K562 (cell line): Measurements from ENCODE around the gene ACACB. TPM values are rescaled to one million over a fixed set of nuclear protein-coding genes. Genes with fewer than 3 reads are reported as not detected.

Experiments
- BCLAF1 ChIP-seq, 2 experiments: fragments of 450-650 bp in 1 of 2; IDR thresholded peaks; 2 replicates each; pipeline ENCODE4 v1.6.1; 2011 to 2017; ENCODE audit warnings: low read depth in 2 of 2, antibody characterized with exemption in 1 of 2, borderline replicate concordance in 1 of 2, low read length in 1 of 2, mild to moderate bottlenecking in 1 of 2, mixed read lengths in 1 of 2; ENCODE audit not compliant: control insufficient read depth in 1 of 2
- CREB3 ChIP-seq: fragments of 450-650 bp; conservative IDR thresholded peaks from 2 replicates; pipeline ENCODE4 v1.6.1; 2016; ENCODE audit warnings: missing genetic modification characterization, low read depth, mild to moderate bottlenecking, missing compliant biosample characterization, moderate library complexity
- JUNB ChIP-seq: fragments of 450-650 bp; formaldehyde crosslinking; conservative IDR thresholded peaks from 2 replicates; pipeline ENCODE4 v1.4.0; 2020; ENCODE audit warnings: mild to moderate bottlenecking
- L3MBTL2 ChIP-seq: fragments of 450-650 bp; IDR thresholded peaks from 2 replicates; pipeline ENCODE4 v1.6.1; 2016; ENCODE audit warnings: mild to moderate bottlenecking, moderate library complexity
- MTA3 ChIP-seq: fragments of 450-650 bp; formaldehyde crosslinking; IDR thresholded peaks from 2 replicates; pipeline ENCODE4 v1.6.1; 2017; ENCODE audit warnings: mild to moderate bottlenecking, borderline replicate concordance
- NRF1 ChIP-seq, 2 experiments: fragments of 450-650 bp; IDR thresholded peaks in 1 of 2; conservative IDR thresholded peaks in 1 of 2; 2 replicates each; pipeline ENCODE4 v1.6.1; 2014; ENCODE audit warnings: mild to moderate bottlenecking in 2 of 2
- RAD21 ChIP-seq, 2 experiments: fragments of 250-450 bp in 1 of 2; fragments of 450-650 bp in 1 of 2; sonication (Bioruptor Pico) in 1 of 2; formaldehyde crosslinking in 1 of 2; IDR thresholded peaks in 1 of 2; conservative IDR thresholded peaks in 1 of 2; 2 replicates each; pipeline versions ENCODE4 v1.4.0 to v1.8.0; 2020 to 2022; ENCODE audit warnings: mild to moderate bottlenecking in 2 of 2, moderate library complexity in 1 of 2
- SRSF3 ChIP-seq: fragments of 200-400 bp; formaldehyde crosslinking; IDR thresholded peaks from 2 replicates; pipeline ENCODE4 v1.6.1; 2016; ENCODE audit warnings: mild to moderate bottlenecking, low read length, moderate library complexity; ENCODE audit not compliant: insufficient read depth
- TOE1 ChIP-seq, 2 experiments: fragments of 450-650 bp in 1 of 2; sonication (generic) in 1 of 2; formaldehyde crosslinking in 1 of 2; IDR thresholded peaks; 2 replicates each; pipeline versions ENCODE4 v1.7.1 to v1.8.0; 2016 to 2022; ENCODE audit warnings: borderline replicate concordance in 2 of 2, mild to moderate bottlenecking in 2 of 2, antibody characterized with exemption in 1 of 2, inconsistent platforms in 1 of 2, low read depth in 1 of 2, missing genetic modification reagents in 1 of 2, moderate library complexity in 1 of 2
- polyA plus RNA-seq, 8 experiments: library from polyadenylated mRNA; depleted of rRNA in 4 of 8; stranded (reverse) in 5 of 8; unstranded in 3 of 8; fragments of >200 nt; fragmentation: Nextera tagmentation in 2 of 8; fragmentation: Illumina TruSeq in 1 of 8; extraction: Ambion mirVana in 2 of 8; extraction: Trizol in 1 of 8; gene quantifications; 2 replicates each; pipeline versions ENCODE4 v1.2.1 to v1.2.3, GENCODE V29; 2011 to 2014; ENCODE audit warnings: inconsistent platforms in 1 of 8, missing spikeins in 1 of 8
- total RNA-seq, 7 experiments: library from RNA; depleted of rRNA in 6 of 7; stranded (reverse); fragments of >200 nt in 6 of 7; fragmentation: Illumina TruSeq in 2 of 7; extraction: Trizol in 2 of 7; gene quantifications; 2 replicates each; pipeline versions ENCODE4 v1.2.1 to v1.2.3, GENCODE V29; 2011 to 2021; ENCODE audit warnings: low replicate concordance in 1 of 7

ACACB gene
- total and polyA plus RNA-seq, 9 of the 15 experiments (the other 6 are each of a cell fraction or from before 2014, with no cell fraction given): 0.10 to 2.5 (median 0.83) TPM

DNA sequence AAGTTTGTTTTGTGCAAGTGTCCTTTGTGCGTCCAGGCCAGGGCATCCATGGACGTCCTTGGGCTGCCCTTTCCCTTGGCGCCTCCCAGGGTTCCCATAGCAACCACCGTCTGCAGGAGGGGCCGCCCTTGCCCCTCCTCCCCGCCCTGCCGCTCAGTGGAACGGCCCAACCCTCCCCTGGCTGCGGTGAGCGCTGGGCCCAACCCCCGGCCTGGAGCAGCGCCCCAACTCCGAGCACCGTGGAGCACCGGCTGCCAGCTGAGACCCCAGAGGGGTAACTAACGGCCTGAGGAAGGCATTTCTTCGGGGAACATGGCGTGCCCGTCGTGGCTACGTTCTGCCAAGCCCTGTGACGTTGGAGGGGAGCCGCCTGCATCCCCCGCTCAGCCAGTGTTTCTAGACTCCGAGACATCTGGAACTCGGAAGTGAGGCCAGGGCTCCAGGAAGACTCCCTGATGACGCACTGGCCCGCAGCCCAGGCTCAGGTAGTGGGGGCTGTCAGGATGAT lies 5.3 kb upstream of the ACACB start (continued):
- TF ChIP-seq TOE1 (IDR thresholded peaks at IDR 0.05; ENCODE audit: borderline replicate concordance) (peak; percentile 67; the same call in 1 of the 2 replicates), TOE1 (CRISPR knock-in tag; IDR thresholded peaks at IDR 0.05; ENCODE audit: borderline replicate concordance, low read depth) (no peak), JUNB (CRISPR knock-in tag) (0 out of 2 replicates have a peak, but pooled peaks have one; percentile 7), L3MBTL2 (peak; percentile 51), SRSF3 (no peak), CREB3 (tag) (no peak), MTA3 (peak; percentile 42; the same call in 1 of the 2 replicates), BCLAF1 (IDR thresholded peaks at IDR 0.05; ENCODE audit: borderline replicate concordance in 1 of 2, control insufficient read depth in 1 of 2, low read depth in 2 of 2, low read length in 1 of 2) (no peak), RAD21 (CRISPR knock-in tag; conservative IDR thresholded peaks at IDR 0.05 in 1 of 2, IDR thresholded peaks at IDR 0.05 in 1 of 2) (0 out of 4 replicates have a peak, but pooled peaks of 1 of the 2 experiments have one; percentile 5), NRF1 (conservative IDR thresholded peaks at IDR 0.05 in 1 of 2, IDR thresholded peaks at IDR 0.05 in 1 of 2) (peak; percentile 39 to 45; a peak in 2 of 4 replicates)
